Thyroid gland (tissue), 4 donors: ENCODE data around the gene ANKRD29.

Experiments used
- CTCF ChIP-seq, 6 experiments: fragments of 200-600 bp in 3 of 6; fragments of 450-650 bp in 3 of 6; sonication (generic) in 3 of 6; IDR thresholded peaks; one replicate each; pipeline ENCODE4 v1.5.1; 2016 to 2019; ENCODE audit warnings: antibody characterized with exemption in 6 of 6, mild to moderate bottlenecking in 2 of 6, inconsistent platforms in 1 of 6, moderate library complexity in 1 of 6
- POLR2A ChIP-seq, 2 donors: fragments of 450-650 bp; IDR thresholded peaks; one replicate each; pipeline ENCODE4 v1.6.1; 2017; ENCODE audit warnings: antibody characterized with exemption in 2 of 2, mild to moderate bottlenecking in 2 of 2, moderate library complexity in 1 of 2

DNA sequence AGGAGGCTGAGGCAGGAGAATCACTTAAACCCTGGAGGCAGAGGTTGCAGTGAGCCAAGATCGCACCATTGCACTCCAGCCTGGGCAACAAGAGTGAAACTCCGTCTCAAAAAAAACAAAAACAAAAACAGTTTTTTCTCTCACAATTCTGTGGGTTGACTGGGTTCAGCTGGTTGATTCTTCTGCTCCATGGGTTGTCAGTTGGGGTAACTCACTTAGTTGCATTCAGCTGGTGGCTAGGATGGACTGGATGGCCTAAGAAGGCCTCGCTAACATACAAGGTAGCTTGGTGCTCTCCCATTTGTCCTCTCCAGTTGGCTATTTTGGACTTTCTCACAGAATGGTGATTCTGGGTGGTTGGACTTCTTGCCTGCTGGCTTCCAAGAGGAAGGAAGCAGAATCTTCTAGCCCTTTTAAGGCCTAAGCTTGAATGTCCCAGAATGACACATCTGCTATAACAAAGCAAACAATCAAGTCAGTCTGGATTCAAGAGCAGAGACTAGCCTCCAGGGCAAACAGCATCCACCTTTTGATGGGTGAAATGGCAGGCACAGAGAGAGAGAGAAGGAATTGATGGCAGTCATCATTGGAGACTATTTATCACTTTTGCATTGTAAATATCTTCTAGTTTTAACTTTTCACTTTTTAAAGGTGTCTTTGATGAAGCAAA lies 44.4 kb upstream of the ANKRD29 start:
- TF ChIP-seq CTCF (IDR thresholded peaks at IDR 0.05) (no peak), POLR2A (IDR thresholded peaks at IDR 0.05) (no peak)
